Measurements from ENCODE around the gene AKNA. TPM values are rescaled to one million over a fixed set of nuclear protein-coding genes. Genes with fewer than 3 reads are reported as not detected.

The AKNA gene
- total RNA-seq, 1 experiment from 2014 or later, result 20.6 TPM

- TF ChIP-seq SP1 (IDR thresholded peaks at IDR 0.05; ENCODE audit: low read depth) (no peak), POLR2AphosphoS5 (IDR thresholded peaks at IDR 0.05; ENCODE audit: low read depth, low read length) (no peak), EZH2phosphoT487 (IDR thresholded peaks at IDR 0.05; ENCODE audit: borderline replicate concordance) (no peak), CEBPB (IDR thresholded peaks at IDR 0.05; ENCODE audit: low read depth) (no peak), REST (IDR thresholded peaks at IDR 0.05; ENCODE audit: low read depth) (no peak), CBX3 (IDR thresholded peaks at IDR 0.05; ENCODE audit: low read depth) (no peak), MAX (IDR thresholded peaks at IDR 0.05) (no peak), ATF3 (IDR thresholded peaks at IDR 0.05) (no peak), SIN3A (IDR thresholded peaks at IDR 0.05; ENCODE audit: low read depth) (no peak), EZH2 (IDR thresholded peaks at IDR 0.05) (no peak), RAD21 (IDR thresholded peaks at IDR 0.05; ENCODE audit: low read depth) (no peak), JUND (IDR thresholded peaks at IDR 0.05) (no peak)
- H3K9me3 ChIP-seq (ENCODE audit: control insufficient read depth in 1 of 2, insufficient read depth in 1 of 2, low read depth in 1 of 2, low read length in 2 of 2), result no peaks in the 10 kb centered on the region
- no peaks in the 10 kb centered on the region for H3K27me3 ChIP-seq (ENCODE audit: insufficient read depth, low read length)
- no peak overlapping the region for H2AFZ ChIP-seq (ENCODE audit: low read depth, low read length, poor library complexity, severe bottlenecking)
- H3K9me2 ChIP-seq (ENCODE audit: insufficient read depth), result no peaks in the 10 kb centered on the region
- H3K27ac ChIP-seq (ENCODE audit: low read depth, low read length), result no peak overlapping the region
- ATAC-seq, result no peak
- no peak overlapping the region for H3K9ac ChIP-seq (ENCODE audit: low read length)
- CTCF ChIA-PET, result interaction anchor here (0.9 to 1.6 kb wide), 2 partner anchors 8 to 217 kb away, joined by 4 to 6 read pairs; no protein-coding TSS in a partner anchor
- no peak overlapping the region for H3K4me2 ChIP-seq (ENCODE audit: low read length)
- RAD21 ChIA-PET (ENCODE audit: low non-redundant PET in 1 of 2, low total read pairs in 2 of 2, uncharacterized antibody in 2 of 2, unreplicated experiment in 2 of 2), result no interaction called here
- H3K4me3 ChIP-seq (replicated peaks in 1 of 2; ENCODE audit: low read depth in 1 of 2, low read length in 2 of 2), result no peak overlapping the region
- no peaks in the 10 kb centered on the region for H3K4me1 ChIP-seq (ENCODE audit: control insufficient read depth in 1 of 2, insufficient read depth in 2 of 2, low read length in 2 of 2)
- no peaks in the 10 kb centered on the region for H3K79me2 ChIP-seq (ENCODE audit: insufficient read depth, low read length)
- BruUV-seq (replicated peaks), result no TSS peak
- no peak for DNase-seq (ENCODE audit: low read depth, low spot score)
- peaks cover 0 to 6% of the 10 kb centered on the region in 2 experiments; a peak in 1 of 4 replicates for H3K36me3 ChIP-seq (ENCODE audit: control insufficient read depth in 1 of 2, insufficient read depth in 2 of 2, low read length in 2 of 2)
- H4K20me1 ChIP-seq (ENCODE audit: insufficient read depth), result no peaks in the 10 kb centered on the region
- POLR2A ChIA-PET, result no interaction called here
- intact Hi-C loops (cut with micrococcal nuclease), result no loop called here
Measured at GRCh38 chr9:114299286-114300152, 88.3 kb downstream of the AKNA start.
